DMS79 treated with DMSO at 0.1 percent for 48 hours (cell line): Measurements from ENCODE around the gene SLC16A1.
"Not testable (repeated sequence)": the region's sequence is repeated elsewhere in the genome, so short reads cannot be mapped to it uniquely, and the experiment has no call there.

ENCODE experiments used
- DNase-seq: peaks from one replicate; lab custom pipeline; 2025; lab: John Stamatoyannopoulos, UW

The SLC16A1 gene

GRCh38 chr1:112925015-112925414 lies 31.0 kb downstream of the SLC16A1 start:
- no peak for DNase-seq

GRCh38 chr1:112923959-112924349 lies 32.0 kb downstream of the SLC16A1 start:
- no peak for DNase-seq

GRCh38 chr1:112923234-112923958 lies 32.6 kb downstream of the SLC16A1 start:
- no peak for DNase-seq

GRCh38 chr1:112911506-112912220 lies 44.3 kb downstream of the SLC16A1 start:
- DNase-seq = no peak

GRCh38 chr1:112909847-112910246 lies 46.1 kb downstream of the SLC16A1 start:
- peak; percentile 36 for DNase-seq

GRCh38 chr1:112906150-112906698 lies 49.8 kb downstream of the SLC16A1 start:
- DNase-seq = no peak

GRCh38 chr1:112905395-112906149 lies 50.4 kb downstream of the SLC16A1 start:
- DNase-seq = no peak

GRCh38 chr1:112904831-112905261 lies 51.1 kb downstream of the SLC16A1 start:
- DNase-seq = no peak

- no peak for DNase-seq
Measured at GRCh38 chr1:112904071-112904830, 51.7 kb downstream of the SLC16A1 start.

GRCh38 chr1:112902221-112902620 lies 53.8 kb downstream of the SLC16A1 start:
- DNase-seq = no peak

- DNase-seq = no peak
Measured at GRCh38 chr1:112901387-112901786, 54.6 kb downstream of the SLC16A1 start.

GRCh38 chr1:112896783-112897182 lies 59.2 kb downstream of the SLC16A1 start:
- DNase-seq = no peak

GRCh38 chr1:112894561-112895011 lies 61.4 kb downstream of the SLC16A1 start:
- DNase-seq = no peak

- no peak for DNase-seq
Measured at GRCh38 chr1:112894010-112894292, 62.0 kb downstream of the SLC16A1 start.

GRCh38 chr1:112893288-112894009 lies 62.5 kb downstream of the SLC16A1 start:
- DNase-seq = no peak

GRCh38 chr1:112889906-112890305 lies 66.1 kb downstream of the SLC16A1 start:
- DNase-seq = not testable (repeated sequence)

GRCh38 chr1:112889052-112889768 lies 66.8 kb downstream of the SLC16A1 start:
- DNase-seq = no peak

- DNase-seq = no peak
Measured at GRCh38 chr1:112888630-112889029, 67.4 kb downstream of the SLC16A1 start.

- no peak for DNase-seq
Measured at GRCh38 chr1:112887599-112888283, 68.3 kb downstream of the SLC16A1 start.

- DNase-seq = not testable (repeated sequence)
Measured at GRCh38 chr1:112884996-112885395, 71.0 kb downstream of the SLC16A1 start.
